WTC11 (cell line): ENCODE measurements around the gene SLC2A4.

Experiments used
- ATF2 ChIP-seq: sonication (generic); formaldehyde crosslinking; IDR thresholded peaks from 2 replicates; pipeline ENCODE4 v1.8.1; 2022; ENCODE audit warnings: low read depth, missing genetic modification reagents, borderline replicate concordance
- CTCF ChIP-seq: fragments of 200-600 bp; IDR thresholded peaks from 2 replicates; pipeline ENCODE4 v1.8.0; 2022; ENCODE audit warnings: antibody characterized with exemption
- ERG ChIP-seq: fragments of 250-450 bp; sonication (Bioruptor Pico); IDR thresholded peaks from 2 replicates; pipeline ENCODE4 v1.8.0; 2021; ENCODE audit warnings: mild to moderate bottlenecking
- ESRRA ChIP-seq: sonication (generic); formaldehyde crosslinking; IDR thresholded peaks from 2 replicates; pipeline ENCODE4 v1.8.1; 2022; ENCODE audit warnings: mild to moderate bottlenecking, missing genetic modification reagents, borderline replicate concordance
- KAT7 ChIP-seq: sonication (generic); formaldehyde crosslinking; IDR thresholded peaks from 2 replicates; pipeline ENCODE4 v1.8.1; 2023; ENCODE audit warnings: missing genetic modification reagents, mild to moderate bottlenecking, borderline replicate concordance
- MAX ChIP-seq: sonication (generic); formaldehyde crosslinking; IDR thresholded peaks from 2 replicates; pipeline ENCODE4 v1.8.0; 2022; ENCODE audit warnings: mild to moderate bottlenecking, missing genetic modification reagents
- NFE2L1 ChIP-seq: sonication (generic); formaldehyde crosslinking; IDR thresholded peaks from 2 replicates; pipeline ENCODE4 v1.8.1; 2023; ENCODE audit warnings: missing genetic modification reagents
- NFYB ChIP-seq: sonication (generic); formaldehyde crosslinking; conservative IDR thresholded peaks from 2 replicates; pipeline ENCODE4 v1.8.0; 2022; ENCODE audit warnings: low read depth, missing genetic modification reagents
- RELA ChIP-seq: sonication (generic); formaldehyde crosslinking; IDR thresholded peaks from 2 replicates; pipeline ENCODE4 v1.8.1; 2022; ENCODE audit warnings: missing genetic modification reagents, mild to moderate bottlenecking, borderline replicate concordance
- SMAD3 ChIP-seq: sonication (generic); formaldehyde crosslinking; IDR thresholded peaks from 2 replicates; pipeline ENCODE4 v1.8.0; 2022; ENCODE audit warnings: missing genetic modification reagents, mild to moderate bottlenecking, borderline replicate concordance
- TEAD4 ChIP-seq: sonication (generic); formaldehyde crosslinking; IDR thresholded peaks from 2 replicates; pipeline ENCODE4 v1.8.0; 2022; ENCODE audit warnings: mild to moderate bottlenecking, missing genetic modification reagents
- USF2 ChIP-seq: sonication (generic); formaldehyde crosslinking; IDR thresholded peaks from 2 replicates; pipeline ENCODE4 v1.8.1; 2023; ENCODE audit warnings: mild to moderate bottlenecking, missing genetic modification reagents, moderate library complexity
- ZNF263 ChIP-seq: sonication (generic); formaldehyde crosslinking; IDR thresholded peaks from 2 replicates; pipeline ENCODE4 v1.8.1; 2022; ENCODE audit warnings: low read depth, mild to moderate bottlenecking, moderate library complexity, missing genetic modification reagents

GRCh38 chr17:7283471-7284216, 2.1 kb downstream of the SLC2A4 start:
- TF ChIP-seq ERG (CRISPR knock-in tag) (no peak), RELA (CRISPR knock-in tag) (no peak), KAT7 (CRISPR knock-in tag) (no peak), CTCF (no peak), NFYB (CRISPR knock-in tag) (no peak), USF2 (CRISPR knock-in tag) (no peak), ESRRA (CRISPR knock-in tag) (no peak), SMAD3 (CRISPR knock-in tag) (no peak), NFE2L1 (CRISPR knock-in tag) (no peak), TEAD4 (CRISPR knock-in tag) (no peak), ZNF263 (CRISPR knock-in tag) (no peak), ATF2 (CRISPR knock-in tag) (no peak), MAX (CRISPR knock-in tag) (no peak)
